Heart right ventricle (tissue), 16 donors: ENCODE results near the gene TFG. TPM values are rescaled to one million over a fixed set of nuclear protein-coding genes. Genes with fewer than 3 reads are reported as not detected.

ENCODE experiments used
- ATAC-seq, 8 donors: fragments of 200-7000 bp; cut with Tn5 transposase; one replicate each; pipeline ENCODE4 v1.9.1; 2020; ENCODE audit warnings: mild to moderate bottlenecking in 8 of 8, moderate library complexity in 8 of 8, moderate number of reproducible peaks in 1 of 8
- DNase-seq, 2 donors: peaks; one replicate each; pipeline ENCODE4 v3.0.0-alpha.2; 2020
- H3K27ac ChIP-seq, 10 donors: fragments of 200-600 bp; sonication (generic) in 2 of 10; one replicate each; pipeline versions ENCODE4 v1.5.0 to v1.8.0; 2020 to 2022; ENCODE audit warnings: mild to moderate bottlenecking in 3 of 10
- H3K27me3 ChIP-seq, 7 donors: fragments of 200-600 bp; one replicate each; pipeline ENCODE4 v1.8.0; 2021 to 2022; ENCODE audit warnings: mild to moderate bottlenecking in 2 of 7
- H3K36me3 ChIP-seq, 9 donors: fragments of 200-600 bp; sonication (generic) in 1 of 9; one replicate each; pipeline versions ENCODE4 v1.5.0 to v1.8.0; 2020 to 2022; ENCODE audit warnings: mild to moderate bottlenecking in 2 of 9
- H3K4me1 ChIP-seq, 9 donors: fragments of 200-600 bp; sonication (generic) in 1 of 9; one replicate each; pipeline versions ENCODE4 v1.5.0 to v1.8.0; 2020 to 2022; ENCODE audit warnings: mild to moderate bottlenecking in 4 of 9
- H3K4me3 ChIP-seq, 10 donors: fragments of 200-600 bp; sonication (generic) in 2 of 10; one replicate each; pipeline versions ENCODE4 v1.5.0 to v1.8.0; 2020 to 2022; ENCODE audit warnings: mild to moderate bottlenecking in 7 of 10, moderate library complexity in 2 of 10
- H3K9me3 ChIP-seq, 11 donors: fragments of 200-600 bp in 10 of 11; sonication (generic) in 2 of 11; one replicate each; pipeline versions ENCODE4 v1.5.0 to v1.8.0; 2013 to 2022; ENCODE audit warnings: mild to moderate bottlenecking in 2 of 11, control low read depth in 1 of 11, moderate library complexity in 1 of 11
- CTCF ChIP-seq, 9 donors: fragments of 200-600 bp; sonication (generic) in 2 of 9; IDR thresholded peaks; one replicate each; pipeline versions ENCODE4 v1.5.0 to v1.8.0; 2021 to 2022; ENCODE audit warnings: antibody characterized with exemption in 9 of 9, mild to moderate bottlenecking in 5 of 9, moderate library complexity in 1 of 9
- WGBS, 2 donors: extraction: QIAGEN DNeasy Blood & Tissue Kit; methylation state at CpG; one replicate each; pipeline ENCODE4 v1.1.7; 2013; ENCODE audit warnings: inconsistent platforms in 1 of 2; 5-methylcytosine and 5-hydroxymethylcytosine counted together
- intact Hi-C, 10 donors: fragments of 100-400 bp; cut with DNase I; formaldehyde crosslinking; loops; one replicate each; pipeline versions ENCODE4 v1.11.1 to v1.14.2; 2022
- polyA plus RNA-seq, 2 donors: library from polyadenylated mRNA; stranded (reverse); fragments of 200-250 nt; gene quantifications; one replicate each; pipeline ENCODE4 v1.2.3, GENCODE V29; 2013
- total RNA-seq, 10 donors: library from RNA; stranded (reverse); fragmentation: NEBNext Ultra II Directional in 3 of 10; extraction: Animal tissue kit (Norgen Biotek cat#: 25700) in 3 of 10; gene quantifications; one replicate each; pipeline versions ENCODE4 v1.2.1 to v1.2.4, GENCODE V29; 2021 to 2023
- donor health status: Arrhythmogenic right ventricular cardiomyopathy.
- donor health status: ischemic (EF 13 %, LVEDD 7.1; RV severe dilation, severe dysfunction).
- donor health status: healthy with polysubstance abuse.
- donor health status: DM: no; HTN: yes; CAD: no.
- donor health status: DM: no; HTN: no; CAD: no.
- donor health status: ischemic (EF 25% LVEDD 6.9; RV normal size, moderate dysfunction).
- donor health status: ischemic (EF 25% LVEDD 5.7; RV mildly dilated, moderate dysfunction).
- donor health status: healthy.
- donor health status: DM: yes; HTN: yes; CAD: no.
- donor health status: Ischemic cardiomyopathy.
- donor health status: ischemic (EF 35%, LVEDD 5.7; RV mildly dilated, moderate dysfunction).
- donor health status: nonischemic (EF 11% LVEDD 7.7; RV severe dilation, severe dysfunction).
- donor health status: DM: yes; HTN: yes; CAD: no.
- donor health status: PGD.
- donor health status: ischemic (EF 29% LVEDD 5.4; RV normal size, mild dysfunction).
- donor health status: nonischemic (EF 23%, LVEDD 6.1; RV moderate dilation, normal function).

Gene TFG
- total and polyA plus RNA-seq, 12 donors = 44.6 to 98.4 (median 92.4) TPM

- no peak for ATAC-seq
- intact Hi-C loops = loop anchor here in 1 of 10 donors (10.0 kb wide), 1 partner anchor 896 kb away; the partner anchor contains the start of gene CMSS1
- DNase-seq = peak in 1 of 2 donors; percentile 19
- peak in 1 of 9 donors; percentile 22 for TF ChIP-seq CTCF (IDR thresholded peaks at IDR 0.05)
- Histone ChIP-seq H3K36me3 (peaks cover 0 to 31% (median 12%) of the 10 kb centered on the region in 9 donors), H3K27me3 (peaks cover 0 to 9% (median 6%) of the 10 kb centered on the region in 7 donors), H3K4me3 (peak overlapping the region; percentile 69 to 86 (median 80)), H3K4me1 (peaks cover 3 to 56% (median 43%) of the 10 kb centered on the region in 9 donors), H3K27ac (peak overlapping the region; percentile 73 to 98 (median 95)), H3K9me3 (no peaks in the 10 kb centered on the region)
- WGBS, 2 donors = 21 to 22% methylated on average over 8 of the region's 8 CpGs
Measured at GRCh38 chr3:100710261-100710968, 1.1 kb downstream of the TFG start.

GRCh38 chr3:100715176-100715575 lies 5.9 kb downstream of the TFG start:
- intact Hi-C loops = loop anchor here in 1 of 10 donors (10.0 kb wide), 1 partner anchor 900 kb away; the partner anchor contains the start of gene CMSS1
- Histone ChIP-seq H3K27me3 (no peaks in the 10 kb centered on the region), H3K36me3 (peaks cover 0 to 79% (median 21%) of the 10 kb centered on the region in 9 donors), H3K9me3 (no peaks in the 10 kb centered on the region), H3K27ac (no peak overlapping the region), H3K4me3 (no peak overlapping the region), H3K4me1 (peaks cover 3 to 75% (median 52%) of the 10 kb centered on the region in 9 donors)
- no peak for TF ChIP-seq CTCF (IDR thresholded peaks at IDR 0.05)
- ATAC-seq (no peak), DNase-seq (no peak)

GRCh38 chr3:100717063-100717462 lies 7.8 kb downstream of the TFG start:
- ATAC-seq (no peak), DNase-seq (no peak)
- H3K9me3 ChIP-seq = no peaks in the 10 kb centered on the region
- peaks cover 0 to 59% (median 35%) of the 10 kb centered on the region in 9 donors for H3K4me1 ChIP-seq
- no peak overlapping the region for H3K27ac ChIP-seq
- peaks cover 0 to 91% (median 31%) of the 10 kb centered on the region in 9 donors for H3K36me3 ChIP-seq
- H3K4me3 ChIP-seq = no peak overlapping the region
- intact Hi-C loops = loop anchor here in 1 of 10 donors (10.0 kb wide), 1 partner anchor 902 kb away; the partner anchor contains the start of gene CMSS1
- no peak for TF ChIP-seq CTCF (IDR thresholded peaks at IDR 0.05)
- no peaks in the 10 kb centered on the region for H3K27me3 ChIP-seq
- WGBS, 2 donors = 87% methylated on average over 2 of the region's 2 CpGs

- TF ChIP-seq CTCF (IDR thresholded peaks at IDR 0.05) = no peak
- peaks cover 0 to 51% (median 32%) of the 10 kb centered on the region in 9 donors for H3K4me1 ChIP-seq
- peak in 2 of 8 donors; percentile 27 to 38 for ATAC-seq
Measured at GRCh38 chr3:100717637-100718487, 8.6 kb downstream of the TFG start.

More at GRCh38 chr3:100717637-100718487, 8.6 kb downstream of the TFG start:
- H3K4me3 ChIP-seq = no peak overlapping the region
- no peak overlapping the region for H3K27ac ChIP-seq
- WGBS, 2 donors = 92% methylated on average over 4 of the region's 4 CpGs
- intact Hi-C loops = loop anchor here in 1 of 10 donors (10.0 kb wide), 1 partner anchor 903 kb away; the partner anchor contains the start of gene CMSS1
- no peaks in the 10 kb centered on the region for H3K9me3 ChIP-seq
- no peaks in the 10 kb centered on the region for H3K27me3 ChIP-seq
- peaks cover 0 to 99% (median 32%) of the 10 kb centered on the region in 9 donors for H3K36me3 ChIP-seq
- DNase-seq = no peak
